Mesodermal cell (in vitro differentiated cells): ENCODE measurements around the gene TAS2R1.
"Not testable (repeated sequence)": the region's sequence is repeated elsewhere in the genome, so short reads cannot be mapped to it uniquely, and the experiment has no call there.

ENCODE experiments used
- H3K27ac ChIP-seq: 2 replicates; pipeline ENCODE4 v1.7.0; 2013; ENCODE audit warnings: mild to moderate bottlenecking, low read depth, low read length, moderate library complexity; ENCODE audit not compliant: severe bottlenecking
- H3K36me3 ChIP-seq: 2 replicates; pipeline ENCODE4 v1.7.1; 2013; ENCODE audit warnings: mild to moderate bottlenecking, low read length, moderate library complexity; ENCODE audit not compliant: control insufficient read depth, insufficient read depth
- H3K4me1 ChIP-seq: one replicate; pipeline ENCODE4 v1.7.1; 2013; ENCODE audit warnings: mild to moderate bottlenecking, low read length; ENCODE audit not compliant: insufficient read depth, control insufficient read depth, poor library complexity, severe bottlenecking
- H3K4me3 ChIP-seq: 2 replicates; pipeline ENCODE4 v1.7.0; 2013; ENCODE audit warnings: low read length, control low read depth, mild to moderate bottlenecking; ENCODE audit not compliant: insufficient read depth, poor library complexity, severe bottlenecking; ENCODE audit errors: extremely low read depth
- H3K9me3 ChIP-seq: 2 replicates; pipeline ENCODE4 v1.7.1; 2013; ENCODE audit warnings: mild to moderate bottlenecking, low read length, moderate library complexity; ENCODE audit not compliant: control insufficient read depth
- WGBS, 2 experiments: methylation state at CpG; one replicate each; pipeline ENCODE4 v1.1.5; 2013; ENCODE audit warnings: missing lambda C conversion rate in 2 of 2; ENCODE audit not compliant: insufficient coverage in 2 of 2; 5-methylcytosine and 5-hydroxymethylcytosine counted together

The TAS2R1 gene

DNA sequence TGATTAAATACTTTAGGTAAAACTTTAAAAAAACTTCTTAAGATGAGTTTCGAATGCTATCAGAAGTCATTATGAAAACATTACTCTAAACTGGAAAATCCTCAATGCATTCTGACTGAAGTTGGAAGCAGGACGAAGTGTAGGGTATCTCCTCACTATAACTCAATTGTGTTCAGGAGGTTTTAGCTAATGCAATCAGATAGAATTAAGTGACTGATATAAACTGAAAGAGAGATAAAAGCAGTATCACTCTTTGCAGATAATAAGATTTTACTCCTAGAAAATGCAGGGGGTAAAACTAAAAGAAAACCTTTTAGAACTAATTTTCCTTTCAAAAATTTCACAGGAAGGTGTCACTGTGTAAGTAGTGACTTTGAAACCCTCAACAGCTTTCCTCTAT, 22.1 kb downstream of the TAS2R1 start:
- Histone ChIP-seq H3K9me3 (no peaks in the 10 kb centered on the region), H3K4me3 (no peak overlapping the region), H3K4me1 (peaks cover 6% of the 10 kb centered on the region), H3K27ac (no peak overlapping the region), H3K36me3 (no peaks in the 10 kb centered on the region)
- no CpG with 5 or more reads among the region's 2 CpGs for WGBS, 2 experiments

DNA sequence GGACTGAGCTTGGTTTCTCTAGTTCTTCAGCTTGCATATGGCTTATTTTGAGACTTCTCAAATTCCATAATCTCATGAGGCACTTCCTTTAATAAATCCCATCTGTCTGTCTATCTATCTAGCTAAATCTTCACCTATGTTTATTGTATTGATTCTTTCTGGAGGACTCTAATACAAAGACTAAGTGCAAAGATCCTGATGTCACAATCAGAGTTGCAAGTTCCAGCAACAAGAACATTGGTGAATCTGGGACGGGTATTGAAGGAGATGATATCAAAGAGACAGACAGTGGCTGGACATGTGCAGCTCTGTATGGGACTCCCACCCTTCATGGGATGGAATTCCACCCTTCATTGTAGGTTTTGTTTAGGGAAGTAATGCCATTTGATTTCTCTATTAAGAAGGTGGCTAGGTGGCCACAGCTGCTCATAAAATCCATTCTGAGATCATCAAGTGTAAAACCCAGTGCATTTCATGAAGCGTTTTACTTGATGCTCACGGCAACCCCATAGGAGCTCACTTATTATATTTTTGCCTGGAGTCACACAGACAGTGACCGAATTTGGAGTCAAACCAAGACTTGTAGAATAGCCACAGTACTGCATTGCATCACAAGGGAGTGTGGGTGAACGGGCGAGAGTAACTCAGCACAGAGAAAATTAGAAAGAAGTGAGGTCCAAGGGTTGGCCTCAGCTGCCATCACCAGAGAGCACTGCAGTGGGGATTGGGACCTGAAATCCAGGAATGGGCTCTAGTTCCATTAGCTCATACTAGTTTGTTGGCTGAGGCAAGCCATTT, 24.9 kb downstream of the TAS2R1 start:
- Histone ChIP-seq H3K9me3 (no peaks in the 10 kb centered on the region), H3K36me3 (no peaks in the 10 kb centered on the region), H3K27ac (no peak overlapping the region), H3K4me3 (no peak overlapping the region), H3K4me1 (peaks cover 6% of the 10 kb centered on the region)
- WGBS, 2 experiments: 93 to 96% methylated on average over 5 to 6 of the region's 6 CpGs

DNA sequence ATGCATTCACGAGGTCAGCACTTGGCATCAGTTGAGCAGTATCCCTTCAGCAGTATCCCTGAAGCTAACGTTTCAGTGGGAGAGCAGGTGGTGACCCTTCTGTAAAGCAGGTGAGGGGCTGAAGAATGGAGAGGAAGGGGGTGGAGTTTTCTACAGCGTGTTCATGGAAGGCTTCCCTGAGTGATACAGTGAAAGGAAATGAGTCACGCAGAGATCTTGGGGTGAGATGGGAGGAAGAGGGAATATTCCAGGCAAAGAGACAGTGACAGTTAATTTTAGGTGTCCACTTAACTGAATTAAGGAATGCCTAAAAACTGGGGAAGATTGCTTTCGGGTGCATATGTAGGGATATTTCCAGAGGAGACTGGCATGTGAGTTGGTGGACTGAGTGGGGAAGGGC, 25.7 kb downstream of the TAS2R1 start:
- Histone ChIP-seq H3K9me3 (no peaks in the 10 kb centered on the region), H3K36me3 (no peaks in the 10 kb centered on the region), H3K4me1 (peaks cover 6% of the 10 kb centered on the region), H3K4me3 (no peak overlapping the region), H3K27ac (no peak overlapping the region)
- WGBS, 2 experiments: 80 to 83% methylated on average over 4 to 5 of the region's 5 CpGs

DNA sequence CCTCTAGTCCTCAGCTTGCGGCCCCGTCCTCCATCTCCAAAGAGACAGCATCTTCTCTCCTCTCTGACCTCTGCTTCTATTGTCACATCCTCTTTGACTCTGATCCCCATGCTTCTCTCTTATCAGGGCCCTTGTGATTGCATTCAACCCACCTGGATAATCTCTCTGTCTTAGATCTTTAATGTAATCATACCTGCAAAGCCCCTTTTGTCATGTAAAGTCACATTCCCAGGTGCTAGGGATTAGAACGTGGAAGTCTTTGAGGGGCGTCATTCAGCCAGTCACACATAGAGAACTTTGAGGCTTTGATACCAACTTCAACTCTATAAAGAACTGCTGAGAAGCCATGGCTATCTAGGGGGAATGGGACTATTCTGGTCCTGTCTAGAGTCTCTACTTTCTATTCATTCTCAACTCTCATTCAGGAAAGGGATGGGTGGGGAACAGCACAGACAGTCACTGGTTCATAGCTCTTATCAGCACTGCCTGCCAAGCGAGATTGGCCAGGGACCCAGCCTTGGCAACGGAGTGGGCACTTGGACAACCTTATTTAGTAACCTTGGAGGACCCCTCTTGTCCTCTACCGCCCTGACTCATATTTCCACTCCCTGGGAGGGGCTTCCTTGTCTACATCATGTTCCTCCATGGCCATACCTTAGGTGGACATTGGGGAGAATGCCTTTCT, 29.0 kb downstream of the TAS2R1 start:
- Histone ChIP-seq H3K4me3 (no peak overlapping the region), H3K27ac (no peak overlapping the region)
- 89 to 92% methylated on average over 4 to 5 of the region's 7 CpGs for WGBS, 2 experiments

DNA sequence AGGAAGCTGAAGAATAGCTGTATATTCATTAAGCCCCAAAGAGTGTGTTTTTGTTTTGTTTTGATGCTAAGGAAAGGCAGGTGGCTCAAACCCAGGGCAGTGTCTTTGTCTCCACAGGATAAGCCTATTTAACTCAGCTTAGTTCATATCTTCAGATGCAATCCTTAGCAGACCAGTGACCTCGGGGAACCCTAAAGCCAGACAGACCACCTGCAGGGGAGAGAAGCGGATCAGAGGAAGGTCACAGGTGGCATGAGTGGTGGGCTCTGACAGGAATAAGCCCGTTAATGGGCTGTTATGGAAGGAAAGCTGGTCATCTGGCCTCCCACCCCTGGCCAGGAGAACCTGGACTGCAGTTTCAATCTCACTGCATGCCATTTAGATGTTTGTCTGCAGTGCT, 30.8 kb downstream of the TAS2R1 start:
- Histone ChIP-seq H3K4me3 (no peak overlapping the region), H3K9me3 (no peaks in the 10 kb centered on the region), H3K27ac (no peak overlapping the region), H3K4me1 (peaks cover 2% of the 10 kb centered on the region), H3K36me3 (no peaks in the 10 kb centered on the region)
- 83% methylated on average over 2 of the region's 3 CpGs; no CpG with 5 or more reads in 1 of the 2 experiments for WGBS, 2 experiments

More for the DNA sequence above, 29.0 kb downstream of the TAS2R1 start:
- Histone ChIP-seq H3K36me3 (no peaks in the 10 kb centered on the region), H3K9me3 (no peaks in the 10 kb centered on the region), H3K4me1 (peaks cover 6% of the 10 kb centered on the region)

DNA sequence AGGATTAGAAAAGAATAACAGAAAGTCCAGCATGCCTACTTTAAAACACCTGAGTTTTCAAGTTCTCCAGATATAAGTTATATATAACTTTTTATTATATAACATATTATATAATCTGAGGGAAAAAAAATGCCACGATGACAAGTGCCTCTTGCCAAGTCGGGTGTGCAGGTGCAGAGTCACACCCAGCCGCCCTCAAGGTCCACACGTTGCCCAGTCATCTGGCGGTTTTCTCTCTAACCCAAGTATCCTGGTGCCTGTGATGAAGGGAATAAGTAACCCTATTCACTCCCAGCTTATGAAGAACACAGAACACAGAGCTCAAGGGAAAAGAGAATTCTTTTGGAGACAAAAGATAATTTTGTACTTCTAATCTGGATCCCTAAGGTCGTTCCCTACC, 31.8 kb downstream of the TAS2R1 start:
- H3K36me3 ChIP-seq, H3K4me3 ChIP-seq, H3K9me3 ChIP-seq, H3K4me1 ChIP-seq, H3K27ac ChIP-seq: not testable (repeated sequence)
- WGBS, 2 experiments: no CpG with 5 or more reads among the region's 6 CpGs

DNA sequence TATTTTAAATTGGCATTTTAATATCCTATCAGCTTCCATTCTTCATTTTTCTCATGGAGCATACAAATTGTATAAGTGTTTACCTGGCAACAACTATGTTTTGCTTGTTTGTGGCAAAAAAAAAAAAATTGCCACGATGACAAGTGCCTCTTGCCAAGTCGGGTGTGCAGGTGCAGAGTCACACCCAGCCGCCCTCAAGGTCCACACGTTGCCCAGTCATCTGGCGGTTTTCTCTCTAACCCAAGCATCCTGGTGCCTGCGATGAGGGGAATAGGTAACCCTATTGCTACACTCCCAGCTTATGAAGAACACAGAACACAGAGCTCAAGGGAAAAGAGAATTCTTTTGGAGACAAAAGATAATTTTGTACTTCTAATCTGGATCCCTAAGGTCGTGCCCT, 32.8 kb downstream of the TAS2R1 start:
- H3K36me3 ChIP-seq, H3K9me3 ChIP-seq, H3K4me1 ChIP-seq, H3K4me3 ChIP-seq, H3K27ac ChIP-seq: not testable (repeated sequence)
- WGBS, 2 experiments: 86 to 93% methylated on average over 3 to 4 of the region's 7 CpGs

DNA sequence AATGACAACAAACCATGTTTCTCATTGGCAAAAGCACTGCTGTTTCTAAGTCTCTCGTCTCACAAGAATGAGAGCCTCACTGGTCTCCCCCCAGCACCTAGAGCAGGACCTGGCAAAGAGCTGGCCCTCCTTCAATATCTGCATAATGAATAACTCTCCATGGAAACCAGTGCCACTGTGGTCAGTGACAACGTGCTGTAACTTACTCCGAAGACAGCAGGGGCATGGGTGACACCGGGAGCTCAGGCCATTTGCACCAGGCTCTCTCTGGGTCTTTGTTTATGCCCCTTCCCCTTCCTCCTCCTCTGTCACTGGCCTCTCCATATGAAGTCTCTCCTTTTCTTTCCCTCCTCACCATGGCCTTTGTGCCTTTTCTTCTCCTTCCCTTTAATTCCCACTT, 33.3 kb downstream of the TAS2R1 start:
- 18 to 26% methylated on average over 4 of the region's 4 CpGs for WGBS, 2 experiments
- Histone ChIP-seq H3K4me1 (no peaks in the 10 kb centered on the region), H3K9me3 (no peaks in the 10 kb centered on the region), H3K4me3 (no peak overlapping the region), H3K36me3 (no peaks in the 10 kb centered on the region), H3K27ac (no peak overlapping the region)

DNA sequence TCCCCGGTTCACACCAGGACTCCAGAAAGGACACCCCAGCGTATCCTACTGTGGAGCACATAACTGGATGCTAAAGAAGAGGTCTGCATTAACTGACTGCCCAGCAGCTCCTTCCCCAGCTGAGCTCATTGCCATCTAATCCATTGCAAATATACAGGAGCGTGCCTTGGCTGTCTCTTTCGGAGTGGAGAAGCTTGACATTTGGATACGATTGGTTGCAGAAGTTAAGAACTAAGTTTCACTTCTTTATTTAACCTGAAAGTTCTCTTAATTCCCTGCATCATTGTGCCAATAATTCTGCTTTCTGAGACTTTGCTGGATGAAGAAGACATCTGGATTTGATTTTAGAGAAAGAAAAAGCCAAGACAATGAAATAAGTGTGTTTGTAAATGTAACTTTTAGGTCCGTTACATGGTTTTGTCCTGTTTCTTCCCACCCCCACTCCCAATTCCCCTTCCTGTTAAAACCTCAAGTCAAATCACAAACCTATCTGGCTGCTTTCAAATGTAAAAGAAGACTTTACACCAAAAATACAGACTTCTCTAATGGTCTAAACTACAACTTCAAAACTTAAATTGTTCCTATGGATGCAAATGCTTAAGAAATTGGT, 33.9 kb downstream of the TAS2R1 start:
- no peaks in the 10 kb centered on the region for H3K4me1 ChIP-seq
- H3K36me3 ChIP-seq: no peaks in the 10 kb centered on the region
- 72 to 88% methylated on average over 2 of the region's 6 CpGs for WGBS, 2 experiments
- H3K27ac ChIP-seq: no peak overlapping the region
- no peak overlapping the region for H3K4me3 ChIP-seq
- H3K9me3 ChIP-seq: no peaks in the 10 kb centered on the region

DNA sequence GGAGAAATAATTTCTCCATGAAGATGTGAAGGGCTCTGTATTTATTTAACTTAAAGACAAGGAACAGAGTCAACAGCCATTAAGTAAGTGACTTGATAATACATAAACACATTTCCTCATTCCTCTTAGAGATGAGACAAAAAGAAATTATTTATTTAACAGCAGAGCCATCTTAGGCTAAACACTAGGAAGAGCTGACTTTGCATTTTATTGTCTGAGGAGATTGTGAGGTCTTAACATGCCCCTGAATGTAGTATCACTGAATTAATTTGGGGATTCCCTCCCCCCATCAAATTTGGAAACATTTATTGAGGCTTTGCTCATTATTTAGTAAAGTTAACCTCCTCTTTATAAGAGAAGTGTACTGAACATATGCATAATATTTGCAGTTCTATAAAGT, 35.2 kb downstream of the TAS2R1 start:
- Histone ChIP-seq H3K36me3 (no peaks in the 10 kb centered on the region), H3K27ac (no peak overlapping the region)

More for the DNA sequence above, 35.2 kb downstream of the TAS2R1 start:
- no peaks in the 10 kb centered on the region for H3K4me1 ChIP-seq
- no peak overlapping the region for H3K4me3 ChIP-seq
- H3K9me3 ChIP-seq: no peaks in the 10 kb centered on the region
